ENCODE results near the gene SNED1. TPM values are rescaled to one million over a fixed set of nuclear protein-coding genes. Genes with fewer than 3 reads are reported as not detected.

SNED1 gene
- total RNA-seq, 4 donors from 2014 or later = 5.6 to 31.9 (median 13.2) TPM

GRCh38 chr2:241081643-241082340 is 83.4 kb downstream of the SNED1 start:
- H3K36me3 ChIP-seq = peaks cover 19% of the 10 kb centered on the region
- WGBS = 61% methylated on average over 13 of the region's 28 CpGs
- DNase-seq (ENCODE audit: low spot score in 2 of 2) = no peak
- no peak overlapping the region for H3K27ac ChIP-seq
- TF ChIP-seq EP300 (IDR thresholded peaks at IDR 0.05) (no peak), POLR2AphosphoS5 (IDR thresholded peaks at IDR 0.05) (no peak), CTCF (IDR thresholded peaks at IDR 0.05) (no peak)
- no peaks in the 10 kb centered on the region for H3K27me3 ChIP-seq
- no peak overlapping the region for H3K4me3 ChIP-seq
- H3K9me3 ChIP-seq = no peaks in the 10 kb centered on the region
- no peaks in the 10 kb centered on the region for H3K4me1 ChIP-seq

- H3K27ac ChIP-seq = no peak overlapping the region
- 71% methylated on average over 14 of the region's 14 CpGs for WGBS
Measured at GRCh38 chr2:241082341-241083090, 84.1 kb downstream of the SNED1 start.

GRCh38 chr2:241083091-241083415 is 84.6 kb downstream of the SNED1 start:
- Histone ChIP-seq H3K9me3 (no peaks in the 10 kb centered on the region), H3K36me3 (peaks cover 32% of the 10 kb centered on the region), H3K27me3 (no peaks in the 10 kb centered on the region), H3K27ac (no peak overlapping the region), H3K4me1 (no peaks in the 10 kb centered on the region), H3K4me3 (no peak overlapping the region)
- no peak for DNase-seq (ENCODE audit: low spot score in 2 of 2)
- TF ChIP-seq POLR2A (IDR thresholded peaks at IDR 0.05) = no peak
- 83% methylated on average over 5 of the region's 5 CpGs for WGBS

More at GRCh38 chr2:241082341-241083090, 84.1 kb downstream of the SNED1 start:
- Histone ChIP-seq H3K4me1 (no peaks in the 10 kb centered on the region), H3K9me3 (no peaks in the 10 kb centered on the region), H3K4me3 (no peak overlapping the region), H3K27me3 (no peaks in the 10 kb centered on the region), H3K36me3 (peaks cover 26% of the 10 kb centered on the region)
- DNase-seq (ENCODE audit: low spot score in 2 of 2) = no peak
- TF ChIP-seq POLR2AphosphoS5 (IDR thresholded peaks at IDR 0.05) = no peak
- TF ChIP-seq EP300 (IDR thresholded peaks at IDR 0.05) = no peak
- TF ChIP-seq POLR2A (IDR thresholded peaks at IDR 0.05) = no peak
- TF ChIP-seq CTCF (IDR thresholded peaks at IDR 0.05) = no peak

GRCh38 chr2:241084856-241085444 is 86.5 kb downstream of the SNED1 start:
- 92% methylated on average over 4 of the region's 4 CpGs for WGBS
- no peaks in the 10 kb centered on the region for H3K9me3 ChIP-seq
- no peak for DNase-seq (ENCODE audit: low spot score in 2 of 2)
- H3K27ac ChIP-seq = no peak overlapping the region
- H3K27me3 ChIP-seq = no peaks in the 10 kb centered on the region
- TF ChIP-seq POLR2AphosphoS5 (IDR thresholded peaks at IDR 0.05) (no peak), EP300 (IDR thresholded peaks at IDR 0.05) (no peak), CTCF (IDR thresholded peaks at IDR 0.05) (no peak), POLR2A (IDR thresholded peaks at IDR 0.05) (no peak)
- H3K4me1 ChIP-seq = no peaks in the 10 kb centered on the region
- H3K36me3 ChIP-seq = peaks cover 49% of the 10 kb centered on the region
- no peak overlapping the region for H3K4me3 ChIP-seq

- Histone ChIP-seq H3K36me3 (peaks cover 71% of the 10 kb centered on the region), H3K4me1 (no peaks in the 10 kb centered on the region), H3K4me3 (no peak overlapping the region), H3K9me3 (no peaks in the 10 kb centered on the region), H3K27ac (no peak overlapping the region), H3K27me3 (no peaks in the 10 kb centered on the region)
- WGBS = 94% methylated on average over 28 of the region's 29 CpGs
- no peak for TF ChIP-seq CTCF (IDR thresholded peaks at IDR 0.05)
- TF ChIP-seq EP300 (IDR thresholded peaks at IDR 0.05) = no peak
- no peak for TF ChIP-seq POLR2AphosphoS5 (IDR thresholded peaks at IDR 0.05)
- TF ChIP-seq POLR2A (IDR thresholded peaks at IDR 0.05) = no peak
- DNase-seq (ENCODE audit: low spot score in 2 of 2) = peak in 1 of 2 donors; percentile 54
Measured at GRCh38 chr2:241087420-241088268, 89.2 kb downstream of the SNED1 start.

All from suprapubic skin (tissue), 4 donors.